GM19025 (cell line): ENCODE measurements around the gene GPRIN3.
"Not testable (repeated sequence)": the region's sequence is repeated elsewhere in the genome, so short reads cannot be mapped to it uniquely, and the experiment has no call there.

Experiments used
- ATAC-seq: cut with Tn5 transposase; IDR thresholded peaks from one replicate; pipeline ENCODE4 v1.9.1; 2021; ENCODE audit warnings: mild to moderate bottlenecking, low read depth, moderate library complexity; ENCODE audit not compliant: unreplicated experiment

The GPRIN3 gene

DNA sequence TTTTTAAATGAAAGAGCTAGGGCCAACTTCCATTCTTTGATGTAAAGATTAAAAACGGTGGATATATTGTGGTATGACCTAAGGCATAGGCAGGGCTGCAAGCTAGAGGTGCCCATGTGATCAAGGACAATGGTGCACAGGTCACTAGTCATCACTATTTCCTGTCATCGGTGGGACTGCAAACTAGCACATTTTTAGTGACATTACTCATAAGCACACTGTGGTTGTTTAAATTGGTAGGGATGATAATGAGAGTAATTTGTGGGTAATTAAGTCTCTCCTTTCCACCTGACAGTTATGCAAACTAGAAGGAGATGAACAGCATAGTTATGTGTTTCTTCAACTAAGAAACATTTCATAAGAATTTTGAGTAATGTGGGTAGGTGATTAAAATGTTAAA, 85.4 kb downstream of the GPRIN3 start:
- ATAC-seq: no peak

DNA sequence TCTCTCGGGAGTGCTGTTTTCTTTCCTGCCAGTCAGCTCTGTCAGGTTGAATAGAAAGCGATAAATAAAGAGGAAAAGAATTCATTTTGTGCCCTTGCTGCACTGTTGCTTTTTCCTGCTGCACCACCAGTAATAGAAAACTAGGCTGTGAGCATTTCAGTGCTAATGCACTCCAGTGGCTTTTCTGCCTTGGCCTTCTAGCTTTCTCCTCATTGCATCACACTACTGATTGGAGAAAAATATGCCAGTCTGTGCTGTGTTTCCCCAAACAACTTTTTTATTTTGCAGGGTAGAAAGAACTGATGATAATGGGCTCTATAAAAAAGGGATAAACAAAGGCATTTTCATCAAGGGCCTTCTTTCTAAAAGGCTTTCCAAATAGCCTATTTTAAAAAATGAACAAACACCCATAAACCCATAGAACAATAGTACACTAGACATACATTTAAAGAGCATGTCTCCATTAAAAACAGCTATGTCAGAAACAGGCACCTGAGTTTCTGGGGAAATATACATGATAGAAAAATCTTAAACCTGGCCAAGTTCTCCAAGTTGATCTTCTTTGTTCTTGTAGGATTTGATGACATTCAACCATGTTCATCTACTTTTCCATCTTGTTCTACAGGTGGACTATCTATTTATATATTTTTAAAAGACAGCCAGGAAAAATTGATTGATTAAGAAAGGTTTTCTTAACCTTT, 86.3 kb downstream of the GPRIN3 start:
- ATAC-seq: no peak

DNA sequence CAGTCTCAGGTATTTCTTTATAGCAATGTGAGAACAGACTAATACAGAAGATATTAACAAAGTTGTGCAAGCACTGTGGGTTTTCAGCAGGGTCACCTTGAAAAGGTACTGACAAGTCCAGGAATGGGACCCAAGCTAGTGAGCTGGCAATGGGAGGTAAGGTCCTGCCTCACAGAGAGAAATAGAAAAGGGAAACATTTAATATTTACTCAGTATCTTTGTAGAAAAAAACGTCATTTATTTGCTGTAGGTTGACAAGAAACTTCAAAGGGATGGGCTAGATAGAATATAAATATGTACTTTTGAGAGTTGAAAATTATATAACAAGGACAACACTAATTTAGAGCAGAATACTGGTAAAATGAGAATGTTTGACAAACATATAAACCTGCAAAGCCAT, 89.0 kb downstream of the GPRIN3 start:
- ATAC-seq: no peak

DNA sequence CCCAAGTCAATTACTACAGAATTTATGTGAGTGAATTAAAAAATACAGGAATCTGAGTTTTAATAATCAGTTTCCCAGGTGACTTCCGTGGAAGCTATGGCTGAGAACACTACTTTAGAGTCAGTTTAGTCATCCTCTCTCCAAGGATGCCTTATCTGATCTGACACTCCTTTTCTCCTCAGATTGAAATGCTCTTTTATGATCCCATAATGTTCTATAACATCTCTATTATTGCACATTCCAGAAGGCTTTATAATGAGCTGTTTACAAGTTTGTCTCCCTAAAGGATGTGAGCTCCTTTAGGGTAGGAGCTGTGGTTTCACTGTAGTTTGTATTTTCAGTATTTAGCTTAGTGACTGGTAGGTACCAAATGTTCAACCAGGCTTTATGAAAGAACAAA, 90.0 kb downstream of the GPRIN3 start:
- no peak for ATAC-seq

DNA sequence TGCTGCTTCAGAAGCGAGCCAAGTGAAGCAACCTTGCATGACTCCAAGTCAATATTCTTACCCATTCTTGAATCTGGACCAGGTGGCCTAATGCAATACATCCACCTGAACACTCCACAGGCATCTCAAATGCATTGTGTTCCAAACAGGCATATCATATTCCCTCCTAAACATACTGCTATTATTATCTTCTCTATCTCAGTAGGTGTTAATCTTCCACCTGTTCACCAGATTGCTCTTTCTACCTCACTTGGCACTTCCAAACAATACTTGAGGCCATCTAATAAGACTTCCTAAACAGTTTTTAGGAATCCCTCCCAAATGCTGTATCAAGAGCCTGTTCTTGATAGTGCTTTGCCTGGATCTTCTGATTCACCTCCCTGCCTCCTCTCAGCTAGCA, 90.7 kb downstream of the GPRIN3 start:
- ATAC-seq: no peak

DNA sequence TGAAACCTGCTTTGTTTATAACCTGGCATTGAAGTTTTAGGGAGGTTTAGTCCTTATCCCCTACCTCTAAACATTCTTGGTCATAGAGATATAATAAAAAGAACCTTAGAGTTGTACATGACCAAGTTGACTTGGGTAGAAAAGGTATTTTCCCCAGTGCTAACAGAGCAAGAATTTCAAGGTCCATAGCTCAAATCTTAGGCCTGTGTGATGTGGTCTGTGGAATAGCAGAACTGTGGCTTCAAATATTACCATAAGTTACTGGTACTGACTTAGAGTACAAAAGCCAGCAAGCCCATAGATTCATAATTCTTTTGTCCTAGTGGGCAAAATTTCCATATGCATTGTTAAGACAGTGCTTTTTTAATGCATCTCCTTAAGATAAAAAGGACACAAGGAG, 91.2 kb downstream of the GPRIN3 start:
- ATAC-seq: no peak

DNA sequence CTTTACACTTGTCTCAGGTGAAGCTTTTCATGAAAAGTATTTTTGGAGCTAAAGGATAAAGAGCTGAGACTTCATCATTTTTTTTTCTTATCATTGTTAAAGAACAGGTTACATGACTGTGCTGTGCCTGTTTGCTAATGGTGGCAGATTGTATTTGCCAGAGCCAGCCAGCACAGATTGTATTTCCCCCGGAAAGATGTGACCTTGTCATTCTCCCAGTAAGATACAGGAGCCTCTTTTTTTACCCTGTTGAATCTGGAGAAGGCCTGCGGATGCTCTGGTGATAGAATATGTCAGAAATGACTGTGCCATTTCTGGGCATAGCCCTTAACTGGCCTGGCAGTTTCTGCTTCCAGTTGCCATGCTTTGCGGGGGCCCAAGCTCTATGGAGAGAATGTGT, 91.9 kb downstream of the GPRIN3 start:
- ATAC-seq: no peak

DNA sequence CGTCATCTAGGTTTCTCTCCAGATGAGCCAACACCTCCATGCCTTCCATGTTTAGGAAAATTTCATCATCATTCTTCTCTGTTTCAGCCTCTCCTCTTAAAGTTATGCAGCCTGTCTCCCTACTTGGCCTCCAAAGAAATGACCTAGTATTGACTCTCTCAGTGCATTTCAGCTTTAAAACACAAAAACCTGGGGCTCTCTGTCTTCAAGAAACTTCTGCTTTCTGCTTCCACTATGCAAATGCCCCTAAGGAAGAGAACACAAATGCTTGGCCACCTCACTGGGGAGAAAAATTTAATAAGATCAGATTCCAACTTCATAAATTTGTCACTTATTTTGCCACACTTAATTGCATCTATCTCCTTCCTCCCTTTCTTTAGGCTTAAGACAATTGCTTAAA, 93.3 kb downstream of the GPRIN3 start:
- no peak for ATAC-seq

DNA sequence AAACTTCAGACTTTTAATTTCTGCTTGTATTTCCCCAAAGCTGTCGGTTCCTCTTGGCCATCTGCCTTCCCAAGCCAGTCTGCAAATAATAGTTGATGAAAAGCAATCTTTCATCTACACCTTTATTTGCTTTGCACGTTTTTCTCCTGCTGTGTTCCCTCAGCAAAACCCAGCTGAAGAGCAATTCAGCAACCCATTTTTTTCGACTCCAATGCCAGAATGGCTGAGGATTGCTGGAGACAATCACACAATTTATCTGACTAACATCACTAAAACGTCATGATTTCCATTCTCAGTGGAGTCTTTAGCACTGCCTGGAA, 94.3 kb downstream of the GPRIN3 start:
- ATAC-seq: no peak

DNA sequence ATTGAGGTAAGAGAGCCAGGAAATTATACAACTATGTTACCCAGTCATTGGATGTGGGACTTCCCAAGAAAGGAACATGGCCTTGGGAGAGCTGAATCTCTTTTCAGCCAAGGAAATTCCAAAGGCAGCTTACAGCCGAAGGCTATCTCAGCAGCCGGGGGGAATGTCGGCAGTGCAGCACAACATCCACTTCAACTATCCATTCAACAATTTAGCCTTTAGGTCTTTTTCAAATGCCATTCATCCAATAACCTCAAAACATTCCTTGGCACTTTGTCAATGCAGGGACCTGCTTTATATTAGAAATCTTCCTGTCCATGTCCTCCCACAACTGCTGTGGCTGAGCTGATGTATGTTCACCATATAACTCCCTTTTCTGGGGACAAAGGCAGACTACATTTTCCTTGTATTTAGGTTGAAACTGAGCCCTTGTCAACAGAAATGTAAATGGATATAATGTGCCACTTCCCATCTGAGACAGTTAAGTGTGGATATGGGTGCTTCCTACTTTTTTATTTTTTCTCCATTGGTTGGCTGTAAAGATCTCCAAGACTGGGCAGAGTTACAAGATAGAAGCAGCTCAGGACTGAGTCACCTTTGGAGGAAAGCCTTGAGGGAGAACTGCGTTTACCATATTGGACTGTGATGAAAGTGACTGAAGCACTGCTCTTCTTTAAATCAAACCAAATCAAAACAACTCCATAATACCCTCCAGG, 94.8 kb downstream of the GPRIN3 start:
- no peak for ATAC-seq

DNA sequence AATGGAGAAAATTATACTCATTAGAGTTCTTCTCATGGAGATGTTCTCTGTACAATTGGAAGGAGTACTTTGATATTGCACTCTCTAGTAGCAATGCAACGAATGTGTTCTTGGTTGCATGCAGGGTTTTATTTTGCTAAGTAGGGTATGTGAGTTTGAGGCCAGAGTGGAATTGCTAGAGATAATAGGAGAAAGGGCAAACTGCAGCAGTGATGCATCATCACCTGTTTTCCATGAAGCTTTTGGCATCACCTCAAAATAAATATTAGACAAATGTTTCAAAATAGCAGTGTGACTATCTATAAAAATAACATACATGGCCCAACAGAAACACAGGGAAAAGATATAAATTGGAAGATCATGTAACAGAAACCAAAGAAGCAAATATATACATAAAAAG, 103.0 kb downstream of the GPRIN3 start:
- ATAC-seq: no peak

DNA sequence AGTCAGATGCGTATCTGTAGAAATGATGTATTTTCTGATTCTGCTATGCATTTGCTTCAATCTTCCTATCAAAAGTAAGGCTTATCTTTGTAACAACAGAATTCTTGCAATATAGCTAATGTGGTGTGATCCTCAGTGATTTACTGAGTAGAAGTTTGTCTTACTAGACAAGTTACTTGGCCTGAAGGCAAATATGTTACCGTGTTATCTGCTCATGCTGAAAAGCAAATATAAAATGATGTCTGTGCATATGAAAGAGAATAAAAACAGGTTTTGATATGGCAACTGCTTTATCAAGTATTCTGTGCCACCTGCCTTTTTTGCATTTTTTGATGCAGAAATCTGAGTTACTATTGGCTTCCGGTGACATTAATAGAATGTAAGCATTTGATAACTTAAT, 103.7 kb downstream of the GPRIN3 start:
- ATAC-seq: no peak

DNA sequence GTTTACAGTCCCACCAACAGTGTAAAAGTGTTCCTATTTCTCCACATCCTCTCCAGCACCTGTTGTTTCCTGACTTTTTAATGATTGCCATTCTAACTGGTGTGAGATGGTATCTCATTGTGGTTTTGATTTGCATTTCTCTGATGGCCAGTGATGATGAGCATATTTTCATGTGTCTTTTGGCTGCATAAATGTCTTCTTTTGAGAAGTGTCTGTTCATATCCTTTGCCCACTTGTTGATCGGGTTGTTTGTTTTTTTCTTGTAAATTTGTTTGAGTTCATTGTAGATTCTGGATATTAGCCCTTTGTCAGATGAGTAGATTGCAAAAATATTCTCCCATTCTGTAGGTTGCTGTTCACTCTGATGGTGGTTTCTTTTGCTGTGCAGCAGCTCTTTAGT, 108.2 kb downstream of the GPRIN3 start:
- not testable (repeated sequence) for ATAC-seq

DNA sequence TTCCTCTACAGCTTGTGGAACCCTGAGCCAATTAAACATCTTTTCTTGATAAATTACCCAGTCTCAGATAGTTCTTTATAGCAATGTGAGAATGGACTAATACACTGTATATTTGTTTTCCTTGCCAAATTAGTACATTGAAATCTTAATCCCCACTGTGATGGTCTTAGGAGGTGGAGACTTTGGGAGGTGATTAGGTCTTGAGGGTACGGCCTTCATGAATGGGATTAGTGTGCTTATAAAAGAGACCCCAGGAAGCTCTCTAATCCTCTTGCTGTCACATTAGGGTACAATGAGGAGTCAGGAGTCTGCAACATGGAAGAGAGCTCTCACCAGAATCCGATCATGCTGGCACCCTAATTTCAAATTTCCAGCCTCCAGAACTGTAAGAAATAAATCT, 109.7 kb downstream of the GPRIN3 start:
- no peak for ATAC-seq

DNA sequence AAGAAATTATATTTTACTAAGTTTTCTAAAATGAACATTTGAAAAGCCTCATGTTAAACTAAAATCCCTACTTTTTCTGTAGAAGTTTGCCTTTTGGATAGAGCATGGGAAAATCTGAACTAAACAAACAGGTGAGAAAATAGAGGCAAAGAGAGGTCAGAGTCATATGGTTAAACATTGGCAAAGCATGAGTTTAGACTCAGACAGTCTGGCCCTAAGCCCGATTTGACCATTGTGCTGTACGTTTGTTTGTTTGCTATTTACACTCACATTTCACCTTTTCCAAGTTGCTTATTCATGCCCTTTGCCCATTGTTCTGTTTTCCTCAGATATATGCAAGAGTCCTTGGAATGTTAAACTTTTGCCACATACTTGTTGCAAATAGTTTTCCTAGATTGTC, 110.9 kb downstream of the GPRIN3 start:
- ATAC-seq: no peak

DNA sequence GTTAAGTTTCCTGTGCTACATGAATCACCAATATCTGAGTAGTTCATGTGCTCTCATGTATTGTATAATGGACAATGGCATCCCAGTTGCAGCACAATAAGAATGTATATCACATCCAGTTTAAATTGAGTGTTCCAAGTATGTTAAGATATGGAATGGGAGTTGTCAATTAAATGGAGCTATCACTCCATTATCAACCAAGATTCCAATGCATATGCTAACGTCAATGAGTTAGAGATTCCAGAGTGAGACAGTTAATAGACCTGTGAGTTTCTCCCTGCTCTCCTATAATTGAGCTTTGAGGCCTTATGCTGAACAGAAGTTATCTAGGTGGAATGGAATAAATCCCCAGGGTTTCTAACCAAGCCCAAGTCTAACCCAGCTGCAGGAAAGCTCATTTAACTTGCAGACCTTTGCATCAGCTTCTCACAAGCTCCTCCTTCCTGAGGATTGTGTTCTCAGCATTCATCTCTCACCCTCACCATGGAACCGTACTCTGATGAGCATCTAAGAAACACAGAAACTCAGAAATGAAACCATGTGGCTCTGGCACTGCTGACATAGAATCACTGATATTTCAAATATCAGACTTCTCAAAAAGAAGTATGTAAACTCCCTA, 111.4 kb downstream of the GPRIN3 start:
- ATAC-seq: no peak

DNA sequence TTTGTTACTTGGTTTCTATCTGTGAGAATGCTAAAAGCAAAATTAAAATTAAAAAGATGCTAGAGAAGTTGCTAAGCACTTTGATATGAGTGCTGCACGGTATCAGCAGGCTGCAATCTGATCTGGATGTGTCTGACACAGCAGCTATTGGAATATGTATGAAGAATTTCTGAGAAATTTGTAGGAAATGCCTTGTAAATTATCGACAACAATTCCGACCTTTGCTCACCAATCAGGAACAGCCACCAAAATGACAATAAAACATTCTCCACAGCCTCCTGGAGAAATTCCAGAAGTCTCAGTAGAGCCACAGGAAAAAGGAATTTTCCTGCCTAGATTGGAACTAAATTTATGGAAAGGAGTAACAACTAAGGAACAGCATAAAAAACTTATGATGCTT, 113.8 kb downstream of the GPRIN3 start:
- no peak for ATAC-seq
